Activated CD8-positive, alpha-beta memory T cell treated with anti-CD3 and anti-CD28 coated beads, Interleukin-2, amount 50 U/mL, for 1 hour (primary cell): ENCODE results near the gene TRIO.
"Not testable (repeated sequence)": the region's sequence is repeated elsewhere in the genome, so short reads cannot be mapped to it uniquely, and the experiment has no call there.

ENCODE experiments used
- DNase-seq: peaks from one replicate; pipeline ENCODE4 v3.0.0-alpha.2; 2020; ENCODE audit errors: extremely low read depth

The TRIO gene

GRCh38 chr5:14435481-14435880 is 292.3 kb downstream of the TRIO start:
- DNase-seq: no peak

- DNase-seq: not testable (repeated sequence)
Measured at GRCh38 chr5:14436122-14436521, 293.0 kb downstream of the TRIO start.

- DNase-seq: no peak
Measured at GRCh38 chr5:14436801-14437542, 293.8 kb downstream of the TRIO start.

- no peak for DNase-seq
Measured at GRCh38 chr5:14438195-14438606, 295.1 kb downstream of the TRIO start.

- no peak for DNase-seq
Measured at GRCh38 chr5:14439087-14439871, 296.1 kb downstream of the TRIO start.

GRCh38 chr5:14440223-14440581 is 297.1 kb downstream of the TRIO start:
- DNase-seq: no peak

GRCh38 chr5:14440582-14441431 is 297.7 kb downstream of the TRIO start:
- no peak for DNase-seq

GRCh38 chr5:14441641-14442040 is 298.5 kb downstream of the TRIO start:
- no peak for DNase-seq

GRCh38 chr5:14442536-14442935 is 299.4 kb downstream of the TRIO start:
- no peak for DNase-seq

GRCh38 chr5:14443671-14444093 is 300.5 kb downstream of the TRIO start:
- DNase-seq: no peak

GRCh38 chr5:14444161-14444560 is 301.0 kb downstream of the TRIO start:
- DNase-seq: no peak

- no peak for DNase-seq
Measured at GRCh38 chr5:14445013-14445412, 301.9 kb downstream of the TRIO start.

- DNase-seq: no peak
Measured at GRCh38 chr5:14445576-14446290, 302.6 kb downstream of the TRIO start.

GRCh38 chr5:14447958-14448911 is 305.1 kb downstream of the TRIO start:
- DNase-seq: no peak

- no peak for DNase-seq
Measured at GRCh38 chr5:14449052-14449661, 306.0 kb downstream of the TRIO start.

- DNase-seq: no peak
Measured at GRCh38 chr5:14450018-14450524, 306.9 kb downstream of the TRIO start.

GRCh38 chr5:14450742-14451141 is 307.6 kb downstream of the TRIO start:
- no peak for DNase-seq

- DNase-seq: no peak
Measured at GRCh38 chr5:14451871-14452270, 308.7 kb downstream of the TRIO start.

- DNase-seq: no peak
Measured at GRCh38 chr5:14452685-14453454, 309.7 kb downstream of the TRIO start.
